ENCODE measurements around the gene SLC22A23.

Gene SLC22A23

DNA sequence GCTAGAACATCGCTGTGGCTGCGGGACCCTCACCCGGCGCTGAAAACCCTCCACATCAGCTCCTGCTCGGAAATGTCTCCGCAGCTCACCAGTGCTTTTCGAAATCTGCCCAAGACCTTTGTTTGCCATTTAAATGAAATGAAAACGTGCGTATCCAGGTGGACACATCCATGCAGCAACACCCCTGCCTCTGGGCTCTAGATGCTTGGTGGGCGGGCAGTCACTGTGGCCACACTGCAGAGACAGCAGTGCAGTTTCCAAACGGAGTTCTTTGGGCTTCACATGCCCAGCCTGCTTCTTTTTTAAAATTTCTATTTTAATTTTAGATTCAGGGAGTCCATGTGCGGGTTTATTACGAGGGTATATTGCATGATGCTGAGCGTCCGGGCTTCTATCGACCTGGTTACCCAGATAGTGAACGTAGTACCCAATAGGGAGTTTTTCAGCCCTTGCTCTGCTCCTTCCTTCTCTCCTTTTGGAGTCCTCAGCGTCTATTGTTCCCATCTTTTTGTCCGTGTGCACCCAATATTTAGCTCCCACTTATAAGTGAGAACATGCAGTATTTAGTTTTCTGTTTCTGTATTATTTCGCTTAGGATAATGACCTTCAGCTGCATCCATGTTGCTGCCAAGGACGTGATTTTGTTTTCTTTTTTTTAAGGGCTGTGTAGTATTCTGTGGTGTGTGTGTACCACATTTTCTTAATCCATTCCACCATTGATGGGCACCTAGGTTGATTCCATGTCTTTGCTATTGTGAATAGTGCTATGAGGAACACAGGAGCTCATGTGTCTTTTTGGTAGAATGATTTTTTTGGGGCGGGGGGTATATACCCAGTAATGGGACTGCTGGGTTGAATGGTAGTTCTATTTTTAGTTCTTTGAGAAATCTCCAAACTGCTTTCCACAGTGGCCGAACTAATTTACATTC, 224.6 kb downstream of the SLC22A23 start:
- ATAC-seq (ENCODE audit: insufficient read depth, low read depth) = no peak
- no peak overlapping the region for H3K9ac ChIP-seq (ENCODE audit: low read depth, low read length)

DNA sequence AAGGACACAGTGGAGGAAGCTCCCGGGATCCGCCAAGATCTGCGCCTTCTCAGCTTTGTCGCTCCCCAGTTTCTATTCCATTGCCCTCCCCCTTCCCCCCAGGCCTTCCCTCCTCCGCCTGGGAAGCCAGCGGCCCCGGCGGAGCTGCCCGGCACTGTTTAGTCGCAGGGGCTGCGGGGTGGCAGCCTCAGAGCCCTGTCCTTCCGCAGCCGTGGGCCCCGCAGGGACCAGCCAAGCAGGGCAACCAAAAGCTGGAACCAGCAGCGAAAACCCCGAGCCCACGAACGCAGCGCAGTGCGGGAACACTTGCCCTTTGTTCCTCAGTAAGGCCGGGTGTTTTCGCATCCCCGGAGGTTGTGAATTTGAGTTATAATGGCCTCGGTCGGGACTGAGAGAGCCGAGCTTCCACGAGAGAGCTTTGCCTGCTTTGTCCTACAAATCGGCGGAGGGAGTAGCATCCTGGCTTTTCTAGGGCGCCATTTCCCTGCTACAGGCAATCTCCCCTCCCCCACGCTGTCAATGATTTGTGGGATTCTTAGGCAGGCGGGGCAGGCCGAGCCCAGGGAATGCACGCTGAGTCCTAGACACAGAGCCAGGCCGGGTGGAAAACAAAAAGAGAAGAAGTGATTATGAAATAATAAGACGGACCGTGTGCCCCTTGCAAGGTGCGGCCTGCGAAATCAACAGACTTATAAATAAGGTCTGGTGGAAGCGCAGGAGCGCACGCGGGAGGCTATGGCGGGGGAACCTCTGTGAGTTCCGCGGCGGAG, 225.4 kb downstream of the SLC22A23 start:
- H3K4me2 ChIP-seq (ENCODE audit: insufficient read depth, low read length) = no peak overlapping the region
- no peak overlapping the region for H3K9ac ChIP-seq (ENCODE audit: low read depth, low read length)
- ATAC-seq (ENCODE audit: insufficient read depth, low read depth) = no peak

More for the DNA sequence above, 224.6 kb downstream of the SLC22A23 start:
- Histone ChIP-seq H3K79me2 (ENCODE audit: insufficient read depth, low read length) (no peaks in the 10 kb centered on the region), H3K36me3 (ENCODE audit: insufficient read depth, low read length) (no peaks in the 10 kb centered on the region), H3K27me3 (ENCODE audit: insufficient read depth, low read length, poor library complexity) (peaks cover 12% of the 10 kb centered on the region), H3K4me1 (ENCODE audit: insufficient read depth, low read length) (no peaks in the 10 kb centered on the region), H2AFZ (ENCODE audit: low read depth, low read length) (no peak overlapping the region), H3K27ac (ENCODE audit: low read length) (no peak overlapping the region), H3K4me3 (ENCODE audit: low read depth in 1 of 2, low read length in 2 of 2) (no peak overlapping the region), H4K20me1 (ENCODE audit: insufficient read depth, low read length) (no peaks in the 10 kb centered on the region), H3K9me3 (ENCODE audit: insufficient read depth, low read length, severe bottlenecking) (no peaks in the 10 kb centered on the region), H3K4me2 (ENCODE audit: insufficient read depth, low read length) (no peak overlapping the region)
- no peak for TF ChIP-seq EZH2 (IDR thresholded peaks at IDR 0.05; ENCODE audit: borderline replicate concordance, low read depth, low read length, severe bottlenecking)
- TF ChIP-seq, protein P1, sequence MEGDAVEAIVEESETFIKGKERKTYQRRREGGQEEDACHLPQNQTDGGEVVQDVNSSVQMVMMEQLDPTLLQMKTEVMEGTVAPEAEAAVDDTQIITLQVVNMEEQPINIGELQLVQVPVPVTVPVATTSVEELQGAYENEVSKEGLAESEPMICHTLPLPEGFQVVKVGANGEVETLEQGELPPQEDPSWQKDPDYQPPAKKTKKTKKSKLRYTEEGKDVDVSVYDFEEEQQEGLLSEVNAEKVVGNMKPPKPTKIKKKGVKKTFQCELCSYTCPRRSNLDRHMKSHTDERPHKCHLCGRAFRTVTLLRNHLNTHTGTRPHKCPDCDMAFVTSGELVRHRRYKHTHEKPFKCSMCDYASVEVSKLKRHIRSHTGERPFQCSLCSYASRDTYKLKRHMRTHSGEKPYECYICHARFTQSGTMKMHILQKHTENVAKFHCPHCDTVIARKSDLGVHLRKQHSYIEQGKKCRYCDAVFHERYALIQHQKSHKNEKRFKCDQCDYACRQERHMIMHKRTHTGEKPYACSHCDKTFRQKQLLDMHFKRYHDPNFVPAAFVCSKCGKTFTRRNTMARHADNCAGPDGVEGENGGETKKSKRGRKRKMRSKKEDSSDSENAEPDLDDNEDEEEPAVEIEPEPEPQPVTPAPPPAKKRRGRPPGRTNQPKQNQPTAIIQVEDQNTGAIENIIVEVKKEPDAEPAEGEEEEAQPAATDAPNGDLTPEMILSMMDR (IDR thresholded peaks at IDR 0.05; ENCODE audit: borderline replicate concordance, extremely low read depth, low read length, poor library complexity, severe bottlenecking) = no peak
- DNase-seq = no peak

DNA sequence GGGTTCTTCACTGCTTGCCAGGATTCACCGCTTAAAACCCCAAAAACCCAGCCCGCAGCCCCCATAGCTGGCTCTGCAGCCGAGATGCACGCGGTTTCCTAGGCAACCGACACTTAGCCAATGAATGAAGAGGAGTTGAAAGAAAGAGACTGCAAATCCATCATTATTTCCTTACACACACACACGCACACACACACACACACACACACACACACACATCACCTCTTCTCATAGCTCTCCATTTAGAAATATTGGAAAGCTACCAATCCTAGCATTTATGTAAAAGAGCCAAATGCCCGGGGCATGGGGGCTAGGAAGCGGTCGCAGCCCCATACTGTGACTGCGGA, 226.0 kb downstream of the SLC22A23 start:
- Histone ChIP-seq H3K4me1 (ENCODE audit: insufficient read depth, low read length) (no peaks in the 10 kb centered on the region), H3K27ac (ENCODE audit: low read length) (no peak overlapping the region), H3K27me3 (ENCODE audit: insufficient read depth, low read length, poor library complexity) (peaks cover 10% of the 10 kb centered on the region), H2AFZ (ENCODE audit: low read depth, low read length) (no peak overlapping the region), H4K20me1 (ENCODE audit: insufficient read depth, low read length) (no peaks in the 10 kb centered on the region), H3K4me3 (ENCODE audit: low read depth in 1 of 2, low read length in 2 of 2) (no peak overlapping the region), H3K36me3 (ENCODE audit: insufficient read depth, low read length) (no peaks in the 10 kb centered on the region), H3K9me3 (ENCODE audit: insufficient read depth, low read length, severe bottlenecking) (no peaks in the 10 kb centered on the region), H3K79me2 (ENCODE audit: insufficient read depth, low read length) (no peaks in the 10 kb centered on the region), H3K9ac (ENCODE audit: low read depth, low read length) (no peak overlapping the region), H3K4me2 (ENCODE audit: insufficient read depth, low read length) (no peak overlapping the region)
- DNase-seq = no peak
- ATAC-seq (ENCODE audit: insufficient read depth, low read depth) = no peak
- TF ChIP-seq, protein P1 (IDR thresholded peaks at IDR 0.05; ENCODE audit: borderline replicate concordance, extremely low read depth, low read length, poor library complexity, severe bottlenecking) = no peak
- no peak for TF ChIP-seq EZH2 (IDR thresholded peaks at IDR 0.05; ENCODE audit: borderline replicate concordance, low read depth, low read length, severe bottlenecking)

More for the DNA sequence above, 225.4 kb downstream of the SLC22A23 start:
- Histone ChIP-seq H3K27ac (ENCODE audit: low read length) (no peak overlapping the region), H3K4me1 (ENCODE audit: insufficient read depth, low read length) (no peaks in the 10 kb centered on the region), H3K79me2 (ENCODE audit: insufficient read depth, low read length) (no peaks in the 10 kb centered on the region), H3K36me3 (ENCODE audit: insufficient read depth, low read length) (no peaks in the 10 kb centered on the region), H3K9me3 (ENCODE audit: insufficient read depth, low read length, severe bottlenecking) (no peaks in the 10 kb centered on the region), H2AFZ (ENCODE audit: low read depth, low read length) (no peak overlapping the region), H3K4me3 (ENCODE audit: low read depth in 1 of 2, low read length in 2 of 2) (no peak overlapping the region), H4K20me1 (ENCODE audit: insufficient read depth, low read length) (no peaks in the 10 kb centered on the region), H3K27me3 (ENCODE audit: insufficient read depth, low read length, poor library complexity) (peaks cover 12% of the 10 kb centered on the region)
- TF ChIP-seq, protein P1 (IDR thresholded peaks at IDR 0.05; ENCODE audit: borderline replicate concordance, extremely low read depth, low read length, poor library complexity, severe bottlenecking) = no peak
- no peak for TF ChIP-seq EZH2 (IDR thresholded peaks at IDR 0.05; ENCODE audit: borderline replicate concordance, low read depth, low read length, severe bottlenecking)
- DNase-seq = no peak

Data from DND-41 (cell line).